Measurements from ENCODE around the gene C12orf75. TPM values are rescaled to one million over a fixed set of nuclear protein-coding genes. Genes with fewer than 3 reads are reported as not detected.

Gene C12orf75
- total and polyA plus RNA-seq, 10 of the 15 experiments (the other 5 are each of a cell fraction or from before 2014, with no cell fraction given) = 40.7 to 411 (median 159) TPM

DNA sequence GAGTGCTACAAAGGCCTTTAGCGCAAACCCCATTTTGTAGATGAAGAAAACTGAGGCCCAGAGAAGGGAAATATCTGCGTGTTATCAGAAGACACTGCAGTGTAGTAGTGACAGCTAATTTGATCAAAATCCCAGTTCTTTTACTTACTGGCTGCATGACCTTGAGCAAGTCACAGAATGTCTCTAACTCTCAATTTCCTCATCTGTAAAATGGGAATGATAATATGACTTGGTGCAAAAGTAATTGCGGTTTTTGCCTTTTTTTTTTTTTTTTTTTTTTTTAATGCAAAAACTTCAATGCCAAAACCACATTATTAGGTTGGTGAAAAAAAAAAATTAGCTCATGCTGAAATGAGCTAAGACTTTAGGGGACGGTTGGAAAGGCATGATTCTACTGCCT lies 69.7 kb downstream of the C12orf75 start (continued):
- TF ChIP-seq, protein P1, sequence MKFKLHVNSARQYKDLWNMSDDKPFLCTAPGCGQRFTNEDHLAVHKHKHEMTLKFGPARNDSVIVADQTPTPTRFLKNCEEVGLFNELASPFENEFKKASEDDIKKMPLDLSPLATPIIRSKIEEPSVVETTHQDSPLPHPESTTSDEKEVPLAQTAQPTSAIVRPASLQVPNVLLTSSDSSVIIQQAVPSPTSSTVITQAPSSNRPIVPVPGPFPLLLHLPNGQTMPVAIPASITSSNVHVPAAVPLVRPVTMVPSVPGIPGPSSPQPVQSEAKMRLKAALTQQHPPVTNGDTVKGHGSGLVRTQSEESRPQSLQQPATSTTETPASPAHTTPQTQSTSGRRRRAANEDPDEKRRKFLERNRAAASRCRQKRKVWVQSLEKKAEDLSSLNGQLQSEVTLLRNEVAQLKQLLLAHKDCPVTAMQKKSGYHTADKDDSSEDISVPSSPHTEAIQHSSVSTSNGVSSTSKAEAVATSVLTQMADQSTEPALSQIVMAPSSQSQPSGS (IDR thresholded peaks at IDR 0.05; ENCODE audit: low read length) = no peak

DNA sequence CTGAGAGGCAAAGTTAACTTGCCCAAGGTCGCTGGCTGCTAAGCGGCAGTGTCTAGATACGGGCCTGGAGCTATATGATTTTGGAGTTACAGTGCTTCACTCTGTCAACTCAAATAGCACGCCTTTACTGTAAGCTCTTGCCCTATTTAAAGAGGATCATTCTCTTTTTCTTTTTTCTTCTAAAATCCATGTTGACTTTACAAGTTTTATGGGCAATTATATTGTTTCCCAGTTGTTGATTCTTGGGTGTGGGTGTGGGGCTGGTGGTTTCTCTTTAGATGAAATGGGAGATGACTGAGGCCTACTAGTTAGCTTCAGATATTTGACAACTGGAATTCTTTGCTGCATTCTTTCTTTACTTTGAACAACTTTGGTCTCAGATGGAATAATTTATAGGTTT lies 70.7 kb downstream of the C12orf75 start:
- DNase-seq (ENCODE audit: low read depth, low spot score) = no peak
- Histone ChIP-seq H3K36me3 (ENCODE audit: control insufficient read depth in 2 of 2, insufficient read depth in 2 of 2, low read length in 1 of 2) (no peaks in the 10 kb centered on the region), H3K4me1 (ENCODE audit: control insufficient read depth, insufficient read depth, low read length) (no peaks in the 10 kb centered on the region), H2AFZ (ENCODE audit: control insufficient read depth, low read depth, low read length) (no peak overlapping the region), H3K9ac (ENCODE audit: control insufficient read depth, insufficient read depth, low read length) (no peak overlapping the region), H4K20me1 (ENCODE audit: control insufficient read depth, insufficient read depth) (no peaks in the 10 kb centered on the region), H3K4me3 (no peak overlapping the region), H3K9me3 (replicated peaks; ENCODE audit: control insufficient read depth, insufficient read depth, low read length) (peaks cover 2% of the 10 kb centered on the region; the same call in 1 of the 3 replicates), H3K27ac (ENCODE audit: control insufficient read depth, insufficient read depth) (no peak overlapping the region), H3K79me2 (ENCODE audit: control insufficient read depth, insufficient read depth, low read length) (no peaks in the 10 kb centered on the region), H3K4me2 (ENCODE audit: control insufficient read depth, insufficient read depth) (no peak overlapping the region), H3K27me3 (replicated peaks in 1 of 2; ENCODE audit: control insufficient read depth in 2 of 2, insufficient read depth in 2 of 2, low read length in 1 of 2) (no peaks in the 10 kb centered on the region)
- POLR2A ChIA-PET = no interaction called here
- ATAC-seq = no peak
- FAIRE-seq = no peak
- WGBS (ENCODE audit: insufficient coverage, insufficient replicate concordance, low lambda C conversion rate, missing lambda C conversion rate) = 81% methylated on average over 4 of the region's 4 CpGs
- in situ Hi-C loops (cut with MboI) (no loop called here), intact Hi-C loops (cut with micrococcal nuclease; ENCODE audit: unreplicated experiment) (no loop called here)
- SMC1A ChIA-PET (ENCODE audit: uncharacterized antibody, unreplicated experiment) = interaction anchor here (2.6 kb wide), 1 partner anchor 11 kb away, joined by 5 read pairs; no protein-coding TSS in a partner anchor
- BruUV-seq (replicated peaks) = no TSS peak
- RAD21 ChIA-PET (ENCODE audit: unreplicated experiment) = no interaction called here
- CTCF ChIA-PET = no interaction called here
- TF ChIP-seq, protein P2, sequence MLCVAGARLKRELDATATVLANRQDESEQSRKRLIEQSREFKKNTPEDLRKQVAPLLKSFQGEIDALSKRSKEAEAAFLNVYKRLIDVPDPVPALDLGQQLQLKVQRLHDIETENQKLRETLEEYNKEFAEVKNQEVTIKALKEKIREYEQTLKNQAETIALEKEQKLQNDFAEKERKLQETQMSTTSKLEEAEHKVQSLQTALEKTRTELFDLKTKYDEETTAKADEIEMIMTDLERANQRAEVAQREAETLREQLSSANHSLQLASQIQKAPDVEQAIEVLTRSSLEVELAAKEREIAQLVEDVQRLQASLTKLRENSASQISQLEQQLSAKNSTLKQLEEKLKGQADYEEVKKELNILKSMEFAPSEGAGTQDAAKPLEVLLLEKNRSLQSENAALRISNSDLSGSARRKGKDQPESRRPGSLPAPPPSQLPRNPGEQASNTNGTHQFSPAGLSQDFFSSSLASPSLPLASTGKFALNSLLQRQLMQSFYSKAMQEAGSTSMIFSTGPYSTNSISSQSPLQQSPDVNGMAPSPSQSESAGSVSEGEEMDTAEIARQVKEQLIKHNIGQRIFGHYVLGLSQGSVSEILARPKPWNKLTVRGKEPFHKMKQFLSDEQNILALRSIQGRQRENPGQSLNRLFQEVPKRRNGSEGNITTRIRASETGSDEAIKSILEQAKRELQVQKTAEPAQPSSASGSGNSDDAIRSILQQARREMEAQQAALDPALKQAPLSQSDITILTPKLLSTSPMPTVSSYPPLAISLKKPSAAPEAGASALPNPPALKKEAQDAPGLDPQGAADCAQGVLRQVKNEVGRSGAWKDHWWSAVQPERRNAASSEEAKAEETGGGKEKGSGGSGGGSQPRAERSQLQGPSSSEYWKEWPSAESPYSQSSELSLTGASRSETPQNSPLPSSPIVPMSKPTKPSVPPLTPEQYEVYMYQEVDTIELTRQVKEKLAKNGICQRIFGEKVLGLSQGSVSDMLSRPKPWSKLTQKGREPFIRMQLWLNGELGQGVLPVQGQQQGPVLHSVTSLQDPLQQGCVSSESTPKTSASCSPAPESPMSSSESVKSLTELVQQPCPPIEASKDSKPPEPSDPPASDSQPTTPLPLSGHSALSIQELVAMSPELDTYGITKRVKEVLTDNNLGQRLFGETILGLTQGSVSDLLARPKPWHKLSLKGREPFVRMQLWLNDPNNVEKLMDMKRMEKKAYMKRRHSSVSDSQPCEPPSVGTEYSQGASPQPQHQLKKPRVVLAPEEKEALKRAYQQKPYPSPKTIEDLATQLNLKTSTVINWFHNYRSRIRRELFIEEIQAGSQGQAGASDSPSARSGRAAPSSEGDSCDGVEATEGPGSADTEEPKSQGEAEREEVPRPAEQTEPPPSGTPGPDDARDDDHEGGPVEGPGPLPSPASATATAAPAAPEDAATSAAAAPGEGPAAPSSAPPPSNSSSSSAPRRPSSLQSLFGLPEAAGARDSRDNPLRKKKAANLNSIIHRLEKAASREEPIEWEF (IDR thresholded peaks at IDR 0.05; ENCODE audit: insufficient replicate concordance, low read depth, low read length) = no peak
- TF ChIP-seq CEBPB (IDR thresholded peaks at IDR 0.05; ENCODE audit: borderline replicate concordance in 1 of 2, low read depth in 2 of 2, low read length in 2 of 2) (no peak), CHD4 (IDR thresholded peaks at IDR 0.05) (no peak), CBX5 (IDR thresholded peaks at IDR 0.05; ENCODE audit: low read depth) (no peak), STAT1 (conservative IDR thresholded peaks at IDR 0.05) (no peak), NR2C1 (IDR thresholded peaks at IDR 0.05) (no peak), WRNIP1 (IDR thresholded peaks at IDR 0.05; ENCODE audit: borderline replicate concordance, low read depth, low read length) (no peak), MTA3 (IDR thresholded peaks at IDR 0.05; ENCODE audit: borderline replicate concordance, low read length) (no peak), MEF2B (IDR thresholded peaks at IDR 0.05; ENCODE audit: partially characterized antibody, poor library complexity, severe bottlenecking) (no peak), GATAD2B (conservative IDR thresholded peaks at IDR 0.05; ENCODE audit: low read depth) (no peak), BACH1 (IDR thresholded peaks at IDR 0.05; ENCODE audit: borderline replicate concordance) (no peak), TCF12 (IDR thresholded peaks at IDR 0.05; ENCODE audit: low read depth, low read length) (no peak), KDM1A (IDR thresholded peaks at IDR 0.05; ENCODE audit: borderline replicate concordance) (no peak), RAD51 (IDR thresholded peaks at IDR 0.05) (no peak), RAD21 (IDR thresholded peaks at IDR 0.05; ENCODE audit: insufficient read depth, low read depth, low read length) (no peak)
- TF ChIP-seq, protein P3, sequence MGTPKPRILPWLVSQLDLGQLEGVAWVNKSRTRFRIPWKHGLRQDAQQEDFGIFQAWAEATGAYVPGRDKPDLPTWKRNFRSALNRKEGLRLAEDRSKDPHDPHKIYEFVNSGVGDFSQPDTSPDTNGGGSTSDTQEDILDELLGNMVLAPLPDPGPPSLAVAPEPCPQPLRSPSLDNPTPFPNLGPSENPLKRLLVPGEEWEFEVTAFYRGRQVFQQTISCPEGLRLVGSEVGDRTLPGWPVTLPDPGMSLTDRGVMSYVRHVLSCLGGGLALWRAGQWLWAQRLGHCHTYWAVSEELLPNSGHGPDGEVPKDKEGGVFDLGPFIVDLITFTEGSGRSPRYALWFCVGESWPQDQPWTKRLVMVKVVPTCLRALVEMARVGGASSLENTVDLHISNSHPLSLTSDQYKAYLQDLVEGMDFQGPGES (IDR thresholded peaks at IDR 0.05) = no peak
